ENCODE data around the gene MCL1.

MCL1 gene

DNA sequence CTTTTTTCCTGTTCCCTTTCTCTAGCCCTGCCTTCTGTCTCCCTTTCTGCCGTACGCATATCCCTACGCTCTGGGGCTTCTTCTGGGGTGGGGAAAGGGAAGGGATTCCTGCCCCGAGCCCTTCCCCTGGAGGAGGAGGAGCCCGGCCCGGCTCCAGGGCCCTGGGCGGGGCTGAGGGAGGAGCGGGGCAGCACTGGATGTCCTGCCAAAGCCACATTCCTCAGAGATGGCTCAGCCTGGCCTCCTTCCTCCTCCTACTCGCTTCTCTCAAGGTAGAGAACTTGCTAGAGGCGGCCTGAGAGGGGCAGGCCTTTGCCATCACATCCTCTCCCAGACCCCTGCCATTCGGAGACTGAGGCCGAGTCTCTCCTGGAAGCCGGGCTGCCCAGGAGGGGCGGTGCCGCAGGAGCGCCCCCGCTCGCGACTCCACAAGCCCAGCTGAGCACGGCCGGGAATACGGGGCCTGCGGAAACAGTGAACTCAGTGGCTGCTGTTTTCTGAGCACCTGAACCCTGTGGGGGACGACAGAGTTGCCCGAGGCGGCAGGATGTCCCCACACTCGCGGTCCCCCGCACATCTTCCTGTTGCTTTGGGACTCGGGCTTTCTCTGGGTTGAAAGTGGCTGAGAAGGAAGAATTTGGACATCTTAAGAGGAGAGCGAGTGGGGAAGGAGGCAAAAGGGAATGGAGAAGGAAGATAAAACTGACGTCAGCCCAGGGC, 18.0 kb downstream of the MCL1 start (continued):
- TF ChIP-seq KLF10 (tag by site-specific recombination; IDR thresholded peaks at IDR 0.05): peak; percentile 68; the same call in 1 of the 2 replicates
- no peak for TF ChIP-seq ZNF416 (tag by site-specific recombination; IDR thresholded peaks at IDR 0.05)
- no peak for TF ChIP-seq ZNF624 (tag by site-specific recombination; IDR thresholded peaks at IDR 0.05)
- TF ChIP-seq TRIM28 (IDR thresholded peaks at IDR 0.05; ENCODE audit: borderline replicate concordance, low read length): peak; percentile 91
- TF ChIP-seq MZF1 (tag by site-specific recombination; IDR thresholded peaks at IDR 0.05; ENCODE audit: borderline replicate concordance): peak; percentile 85
- TF ChIP-seq KLF1 (tag by site-specific recombination; IDR thresholded peaks at IDR 0.05): peak; percentile 60
- TF ChIP-seq, protein P1, sequence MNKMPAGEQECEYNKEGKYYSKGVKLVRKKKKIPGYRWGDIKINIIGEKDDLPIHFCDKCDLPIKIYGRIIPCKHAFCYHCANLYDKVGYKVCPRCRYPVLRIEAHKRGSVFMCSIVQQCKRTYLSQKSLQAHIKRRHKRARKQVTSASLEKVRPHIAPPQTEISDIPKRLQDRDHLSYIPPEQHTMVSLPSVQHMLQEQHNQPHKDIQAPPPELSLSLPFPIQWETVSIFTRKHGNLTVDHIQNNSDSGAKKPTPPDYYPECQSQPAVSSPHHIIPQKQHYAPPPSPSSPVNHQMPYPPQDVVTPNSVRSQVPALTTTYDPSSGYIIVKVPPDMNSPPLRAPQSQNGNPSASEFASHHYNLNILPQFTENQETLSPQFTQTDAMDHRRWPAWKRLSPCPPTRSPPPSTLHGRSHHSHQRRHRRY (tag by site-specific recombination; IDR thresholded peaks at IDR 0.05): no peak
- TF ChIP-seq HIC1 (tag by site-specific recombination; IDR thresholded peaks at IDR 0.05): peak; percentile 81
- TF ChIP-seq ZNF114 (tag by site-specific recombination; IDR thresholded peaks at IDR 0.05): no peak
- no peak for TF ChIP-seq ZNF214 (tag by site-specific recombination; IDR thresholded peaks at IDR 0.05; ENCODE audit: borderline replicate concordance)
- TF ChIP-seq, protein P2, sequence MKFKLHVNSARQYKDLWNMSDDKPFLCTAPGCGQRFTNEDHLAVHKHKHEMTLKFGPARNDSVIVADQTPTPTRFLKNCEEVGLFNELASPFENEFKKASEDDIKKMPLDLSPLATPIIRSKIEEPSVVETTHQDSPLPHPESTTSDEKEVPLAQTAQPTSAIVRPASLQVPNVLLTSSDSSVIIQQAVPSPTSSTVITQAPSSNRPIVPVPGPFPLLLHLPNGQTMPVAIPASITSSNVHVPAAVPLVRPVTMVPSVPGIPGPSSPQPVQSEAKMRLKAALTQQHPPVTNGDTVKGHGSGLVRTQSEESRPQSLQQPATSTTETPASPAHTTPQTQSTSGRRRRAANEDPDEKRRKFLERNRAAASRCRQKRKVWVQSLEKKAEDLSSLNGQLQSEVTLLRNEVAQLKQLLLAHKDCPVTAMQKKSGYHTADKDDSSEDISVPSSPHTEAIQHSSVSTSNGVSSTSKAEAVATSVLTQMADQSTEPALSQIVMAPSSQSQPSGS (tag by site-specific recombination; IDR thresholded peaks at IDR 0.05; ENCODE audit: low read depth): peak; percentile 85
- TF ChIP-seq YY2 (tag by site-specific recombination; IDR thresholded peaks at IDR 0.05): no peak
- TF ChIP-seq, protein P3, sequence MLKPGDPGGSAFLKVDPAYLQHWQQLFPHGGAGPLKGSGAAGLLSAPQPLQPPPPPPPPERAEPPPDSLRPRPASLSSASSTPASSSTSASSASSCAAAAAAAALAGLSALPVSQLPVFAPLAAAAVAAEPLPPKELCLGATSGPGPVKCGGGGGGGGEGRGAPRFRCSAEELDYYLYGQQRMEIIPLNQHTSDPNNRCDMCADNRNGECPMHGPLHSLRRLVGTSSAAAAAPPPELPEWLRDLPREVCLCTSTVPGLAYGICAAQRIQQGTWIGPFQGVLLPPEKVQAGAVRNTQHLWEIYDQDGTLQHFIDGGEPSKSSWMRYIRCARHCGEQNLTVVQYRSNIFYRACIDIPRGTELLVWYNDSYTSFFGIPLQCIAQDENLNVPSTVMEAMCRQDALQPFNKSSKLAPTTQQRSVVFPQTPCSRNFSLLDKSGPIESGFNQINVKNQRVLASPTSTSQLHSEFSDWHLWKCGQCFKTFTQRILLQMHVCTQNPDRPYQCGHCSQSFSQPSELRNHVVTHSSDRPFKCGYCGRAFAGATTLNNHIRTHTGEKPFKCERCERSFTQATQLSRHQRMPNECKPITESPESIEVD (tag by site-specific recombination; IDR thresholded peaks at IDR 0.05): no peak
- TF ChIP-seq ZNF664 (tag by site-specific recombination; IDR thresholded peaks at IDR 0.05): no peak
- no peak for TF ChIP-seq ZNF398 (tag by site-specific recombination; IDR thresholded peaks at IDR 0.05)
- TF ChIP-seq, protein P4, sequence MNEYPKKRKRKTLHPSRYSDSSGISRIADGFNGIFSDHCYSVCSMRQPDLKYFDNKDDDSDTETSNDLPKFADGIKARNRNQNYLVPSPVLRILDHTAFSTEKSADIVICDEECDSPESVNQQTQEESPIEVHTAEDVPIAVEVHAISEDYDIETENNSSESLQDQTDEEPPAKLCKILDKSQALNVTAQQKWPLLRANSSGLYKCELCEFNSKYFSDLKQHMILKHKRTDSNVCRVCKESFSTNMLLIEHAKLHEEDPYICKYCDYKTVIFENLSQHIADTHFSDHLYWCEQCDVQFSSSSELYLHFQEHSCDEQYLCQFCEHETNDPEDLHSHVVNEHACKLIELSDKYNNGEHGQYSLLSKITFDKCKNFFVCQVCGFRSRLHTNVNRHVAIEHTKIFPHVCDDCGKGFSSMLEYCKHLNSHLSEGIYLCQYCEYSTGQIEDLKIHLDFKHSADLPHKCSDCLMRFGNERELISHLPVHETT (tag by site-specific recombination; IDR thresholded peaks at IDR 0.05): no peak; the same call in 1 of the 2 replicates
- peak; percentile 63; the same call in 1 of the 2 replicates for TF ChIP-seq ZSCAN23 (tag by site-specific recombination; IDR thresholded peaks at IDR 0.05)
- TF ChIP-seq SP7 (tag by site-specific recombination; IDR thresholded peaks at IDR 0.05): peak; percentile 62; the same call in 1 of the 2 replicates
- TF ChIP-seq ZNF843 (tag by site-specific recombination; IDR thresholded peaks at IDR 0.05): no peak; the same call in 1 of the 2 replicates
- TF ChIP-seq, protein P5, sequence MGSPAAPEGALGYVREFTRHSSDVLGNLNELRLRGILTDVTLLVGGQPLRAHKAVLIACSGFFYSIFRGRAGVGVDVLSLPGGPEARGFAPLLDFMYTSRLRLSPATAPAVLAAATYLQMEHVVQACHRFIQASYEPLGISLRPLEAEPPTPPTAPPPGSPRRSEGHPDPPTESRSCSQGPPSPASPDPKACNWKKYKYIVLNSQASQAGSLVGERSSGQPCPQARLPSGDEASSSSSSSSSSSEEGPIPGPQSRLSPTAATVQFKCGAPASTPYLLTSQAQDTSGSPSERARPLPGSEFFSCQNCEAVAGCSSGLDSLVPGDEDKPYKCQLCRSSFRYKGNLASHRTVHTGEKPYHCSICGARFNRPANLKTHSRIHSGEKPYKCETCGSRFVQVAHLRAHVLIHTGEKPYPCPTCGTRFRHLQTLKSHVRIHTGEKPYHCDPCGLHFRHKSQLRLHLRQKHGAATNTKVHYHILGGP (tag by site-specific recombination; IDR thresholded peaks at IDR 0.05): no peak
- TF ChIP-seq, protein P6, sequence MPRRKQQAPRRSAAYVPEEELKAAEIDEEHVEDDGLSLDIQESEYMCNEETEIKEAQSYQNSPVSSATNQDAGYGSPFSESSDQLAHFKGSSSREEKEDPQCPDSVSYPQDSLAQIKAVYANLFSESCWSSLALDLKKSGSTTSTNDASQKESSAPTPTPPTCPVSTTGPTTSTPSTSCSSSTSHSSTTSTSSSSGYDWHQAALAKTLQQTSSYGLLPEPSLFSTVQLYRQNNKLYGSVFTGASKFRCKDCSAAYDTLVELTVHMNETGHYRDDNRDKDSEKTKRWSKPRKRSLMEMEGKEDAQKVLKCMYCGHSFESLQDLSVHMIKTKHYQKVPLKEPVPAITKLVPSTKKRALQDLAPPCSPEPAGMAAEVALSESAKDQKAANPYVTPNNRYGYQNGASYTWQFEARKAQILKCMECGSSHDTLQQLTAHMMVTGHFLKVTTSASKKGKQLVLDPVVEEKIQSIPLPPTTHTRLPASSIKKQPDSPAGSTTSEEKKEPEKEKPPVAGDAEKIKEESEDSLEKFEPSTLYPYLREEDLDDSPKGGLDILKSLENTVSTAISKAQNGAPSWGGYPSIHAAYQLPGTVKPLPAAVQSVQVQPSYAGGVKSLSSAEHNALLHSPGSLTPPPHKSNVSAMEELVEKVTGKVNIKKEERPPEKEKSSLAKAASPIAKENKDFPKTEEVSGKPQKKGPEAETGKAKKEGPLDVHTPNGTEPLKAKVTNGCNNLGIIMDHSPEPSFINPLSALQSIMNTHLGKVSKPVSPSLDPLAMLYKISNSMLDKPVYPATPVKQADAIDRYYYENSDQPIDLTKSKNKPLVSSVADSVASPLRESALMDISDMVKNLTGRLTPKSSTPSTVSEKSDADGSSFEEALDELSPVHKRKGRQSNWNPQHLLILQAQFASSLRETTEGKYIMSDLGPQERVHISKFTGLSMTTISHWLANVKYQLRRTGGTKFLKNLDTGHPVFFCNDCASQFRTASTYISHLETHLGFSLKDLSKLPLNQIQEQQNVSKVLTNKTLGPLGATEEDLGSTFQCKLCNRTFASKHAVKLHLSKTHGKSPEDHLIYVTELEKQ (tag by site-specific recombination; IDR thresholded peaks at IDR 0.05; ENCODE audit: borderline replicate concordance): 0 out of 2 replicates have a peak, but pooled peaks have one; percentile 3
- peak; percentile 93 for TF ChIP-seq IKZF3 (tag by site-specific recombination; IDR thresholded peaks at IDR 0.05)
- no peak for TF ChIP-seq ZNF324 (tag by site-specific recombination; IDR thresholded peaks at IDR 0.05)

All from HEK293 (cell line).